ENCODE measurements around the gene SLIT3. TPM values are rescaled to one million over a fixed set of nuclear protein-coding genes. Genes with fewer than 3 reads are reported as not detected.

Gene SLIT3
- total and polyA plus RNA-seq, 9 of the 15 experiments (the other 6 are each of a cell fraction or from before 2014, with no cell fraction given) = 0.01 to 0.04 TPM; not detected in 7

DNA sequence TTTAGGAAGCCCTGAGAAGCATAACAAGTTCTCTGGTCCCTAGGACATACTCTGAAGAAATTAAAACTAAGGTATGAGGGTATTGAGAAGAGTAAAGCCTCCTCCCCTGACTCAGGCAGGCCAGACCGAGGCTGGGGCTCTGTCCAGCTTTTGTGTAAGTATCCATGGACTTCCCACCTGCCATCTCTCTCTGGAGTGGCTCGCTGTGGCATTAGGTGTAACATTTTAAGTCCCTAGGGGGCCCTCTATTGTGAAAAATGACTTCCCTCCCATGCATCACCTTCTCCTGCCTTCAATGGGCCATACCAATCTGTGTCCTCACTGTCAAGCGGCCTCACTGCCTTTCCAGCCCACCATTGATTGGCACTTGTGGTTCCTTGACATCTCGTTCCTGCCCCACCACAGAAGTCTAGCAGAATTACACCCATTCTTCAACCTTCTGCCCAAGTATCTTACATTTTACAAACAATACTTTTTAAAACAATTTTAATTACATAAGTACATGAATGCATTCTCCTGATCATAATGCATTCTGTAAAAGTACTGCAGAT, 205.5 kb downstream of the SLIT3 start (continued):
- TF ChIP-seq, protein P1, sequence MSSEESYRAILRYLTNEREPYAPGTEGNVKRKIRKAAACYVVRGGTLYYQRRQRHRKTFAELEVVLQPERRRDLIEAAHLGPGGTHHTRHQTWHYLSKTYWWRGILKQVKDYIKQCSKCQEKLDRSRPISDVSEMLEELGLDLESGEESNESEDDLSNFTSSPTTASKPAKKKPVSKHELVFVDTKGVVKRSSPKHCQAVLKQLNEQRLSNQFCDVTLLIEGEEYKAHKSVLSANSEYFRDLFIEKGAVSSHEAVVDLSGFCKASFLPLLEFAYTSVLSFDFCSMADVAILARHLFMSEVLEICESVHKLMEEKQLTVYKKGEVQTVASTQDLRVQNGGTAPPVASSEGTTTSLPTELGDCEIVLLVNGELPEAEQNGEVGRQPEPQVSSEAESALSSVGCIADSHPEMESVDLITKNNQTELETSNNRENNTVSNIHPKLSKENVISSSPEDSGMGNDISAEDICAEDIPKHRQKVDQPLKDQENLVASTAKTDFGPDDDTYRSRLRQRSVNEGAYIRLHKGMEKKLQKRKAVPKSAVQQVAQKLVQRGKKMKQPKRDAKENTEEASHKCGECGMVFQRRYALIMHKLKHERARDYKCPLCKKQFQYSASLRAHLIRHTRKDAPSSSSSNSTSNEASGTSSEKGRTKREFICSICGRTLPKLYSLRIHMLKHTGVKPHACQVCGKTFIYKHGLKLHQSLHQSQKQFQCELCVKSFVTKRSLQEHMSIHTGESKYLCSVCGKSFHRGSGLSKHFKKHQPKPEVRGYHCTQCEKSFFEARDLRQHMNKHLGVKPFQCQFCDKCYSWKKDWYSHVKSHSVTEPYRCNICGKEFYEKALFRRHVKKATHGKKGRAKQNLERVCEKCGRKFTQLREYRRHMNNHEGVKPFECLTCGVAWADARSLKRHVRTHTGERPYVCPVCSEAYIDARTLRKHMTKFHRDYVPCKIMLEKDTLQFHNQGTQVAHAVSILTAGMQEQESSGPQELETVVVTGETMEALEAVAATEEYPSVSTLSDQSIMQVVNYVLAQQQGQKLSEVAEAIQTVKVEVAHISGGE (CRISPR knock-in tag; IDR thresholded peaks at IDR 0.05) = no peak
- TF ChIP-seq NONO (IDR thresholded peaks at IDR 0.05; ENCODE audit: low read depth in 2 of 2, low read length in 1 of 2) (no peak), ZNF12 (CRISPR knock-in tag; IDR thresholded peaks at IDR 0.05) (no peak), ETV5 (CRISPR knock-in tag; IDR thresholded peaks at IDR 0.05; ENCODE audit: low read depth) (no peak), ZNF324 (CRISPR knock-in tag; IDR thresholded peaks at IDR 0.05) (no peak), ARID1B (IDR thresholded peaks at IDR 0.05) (no peak)
- TF ChIP-seq, protein P2, sequence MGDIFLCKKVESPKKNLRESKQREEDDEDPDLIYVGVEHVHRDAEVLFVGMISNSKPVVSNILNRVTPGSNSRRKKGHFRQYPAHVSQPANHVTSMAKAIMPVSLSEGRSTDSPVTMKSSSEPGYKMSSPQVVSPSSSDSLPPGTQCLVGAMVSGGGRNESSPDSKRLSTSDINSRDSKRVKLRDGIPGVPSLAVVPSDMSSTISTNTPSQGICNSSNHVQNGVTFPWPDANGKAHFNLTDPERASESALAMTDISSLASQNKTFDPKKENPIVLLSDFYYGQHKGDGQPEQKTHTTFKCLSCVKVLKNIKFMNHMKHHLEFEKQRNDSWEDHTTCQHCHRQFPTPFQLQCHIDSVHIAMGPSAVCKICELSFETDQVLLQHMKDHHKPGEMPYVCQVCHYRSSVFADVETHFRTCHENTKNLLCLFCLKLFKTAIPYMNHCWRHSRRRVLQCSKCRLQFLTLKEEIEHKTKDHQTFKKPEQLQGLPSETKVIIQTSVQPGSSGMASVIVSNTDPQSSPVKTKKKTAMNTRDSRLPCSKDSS (IDR thresholded peaks at IDR 0.05; ENCODE audit: low read depth, partially characterized antibody) = no peak
